IMR-90 (cell line): ENCODE measurements around the gene NPLOC4. TPM values are rescaled to one million over a fixed set of nuclear protein-coding genes. Genes with fewer than 3 reads are reported as not detected.
A peak's percentile ranks its signal among the peaks of the same experiment; 100 is the strongest.

Experiments
- ATAC-seq: fragments of 200-7000 bp; cut with Tn5 transposase; 2 replicates; pipeline ENCODE4 v1.9.1; 2020; ENCODE audit warnings: low read depth, mild to moderate bottlenecking, moderate library complexity
- BruUV-seq: library from RNA; stranded (reverse); fragments of 400-500 nt; replicated peaks from 2 replicates; lab custom pipeline; 2021; lab: Mats Ljungman, UMichigan
- CTCF ChIA-PET: fragments of 300-600 bp; formaldehyde crosslinking; extraction: SDS; loops from one replicate; lab custom pipeline; 2021; ENCODE audit warnings: antibody characterized with exemption; lab: Yijun Ruan, JAX
- POLR2A ChIA-PET: fragments of 300-600 bp; sonication (Branson Sonifier 250); formaldehyde crosslinking; loops from one replicate; lab custom pipeline; 2022; ENCODE audit warnings: antibody characterized with exemption; ENCODE audit not compliant: unreplicated experiment; lab: Charles Lee
- DNase-seq: peaks from one replicate; pipeline ENCODE4 v3.0.0; 2013
- H2AFZ ChIP-seq: replicated peaks from 2 replicates; pipeline ENCODE3; 2013; ENCODE audit warnings: low read length, mild to moderate bottlenecking; ENCODE audit not compliant: poor library complexity
- H2AK5ac ChIP-seq: 2 replicates; pipeline ENCODE4 v1.6.1; 2013; ENCODE audit warnings: low read depth, low read length, inconsistent platforms
- H2AK9ac ChIP-seq: replicated peaks from 2 replicates; pipeline ENCODE3; 2013; ENCODE audit warnings: mild to moderate bottlenecking, low read depth, low read length, moderate library complexity; ENCODE audit not compliant: poor library complexity
- H2BK120ac ChIP-seq: 2 replicates; pipeline ENCODE4 v1.6.1; 2013; ENCODE audit warnings: low read depth, low read length, inconsistent platforms
- H2BK15ac ChIP-seq: 3 replicates; pipeline ENCODE4 v1.6.1; 2013; ENCODE audit warnings: low read depth, low read length, inconsistent platforms
- H2BK20ac ChIP-seq: 2 replicates; pipeline ENCODE4 v1.6.1; 2013; ENCODE audit warnings: low read depth, mild to moderate bottlenecking, inconsistent platforms, low read length, moderate library complexity
- H2BK5ac ChIP-seq: 2 replicates; pipeline ENCODE4 v1.6.1; 2013; ENCODE audit warnings: mild to moderate bottlenecking, low read depth, low read length, inconsistent platforms; ENCODE audit not compliant: poor library complexity, severe bottlenecking
- H3K14ac ChIP-seq: replicated peaks from 2 replicates; pipeline ENCODE4 v1.6.1; 2013; ENCODE audit warnings: low read depth, low read length, inconsistent platforms
- H3K18ac ChIP-seq: 2 replicates; pipeline ENCODE4 v1.6.1; 2013; ENCODE audit warnings: low read depth, low read length, control low read depth
- H3K23ac ChIP-seq: 2 replicates; pipeline ENCODE4 v1.6.1; 2013; ENCODE audit warnings: low read depth, low read length, inconsistent platforms
- H3K27ac ChIP-seq: 2 replicates; pipeline ENCODE4 v1.5.1; 2013; ENCODE audit warnings: mild to moderate bottlenecking, control low read depth, low read length; ENCODE audit not compliant: insufficient read depth
- H3K27me3 ChIP-seq: 2 replicates; pipeline ENCODE4 v1.6.1; 2013; ENCODE audit warnings: low read length; ENCODE audit not compliant: control insufficient read depth, insufficient read depth
- H3K36me3 ChIP-seq: 2 replicates; pipeline ENCODE4 v1.6.1; 2013; ENCODE audit warnings: low read length, mixed read lengths; ENCODE audit not compliant: control insufficient read depth, insufficient read depth
- H3K4ac ChIP-seq: 2 replicates; pipeline ENCODE4 v1.6.1; 2013; ENCODE audit warnings: low read depth, low read length, inconsistent platforms
- H3K4me1 ChIP-seq: 2 replicates; pipeline ENCODE4 v1.6.1; 2013; ENCODE audit warnings: low read length, mixed read lengths; ENCODE audit not compliant: control insufficient read depth, insufficient read depth
- H3K4me2 ChIP-seq: 2 replicates; pipeline ENCODE4 v1.6.1; 2013; ENCODE audit warnings: low read depth, mild to moderate bottlenecking, control low read depth, low read length, moderate library complexity
- H3K4me3 ChIP-seq: 2 replicates; pipeline ENCODE4 v1.5.1; 2013; ENCODE audit warnings: low read depth, mild to moderate bottlenecking, control low read depth, low read length, moderate library complexity; ENCODE audit not compliant: insufficient read depth
- H3K56ac ChIP-seq: 2 replicates; pipeline ENCODE4 v1.6.1; 2013; ENCODE audit warnings: low read length, inconsistent platforms; ENCODE audit not compliant: insufficient read depth; ENCODE audit errors: extremely low read depth
- H3K79me1 ChIP-seq, 2 experiments: 2 replicates each; pipeline ENCODE4 v1.6.1; 2013; ENCODE audit warnings: low read length in 2 of 2, inconsistent platforms in 1 of 2, low read depth in 1 of 2
- H3K9ac ChIP-seq: 2 replicates; pipeline ENCODE4 v1.6.1; 2013; ENCODE audit warnings: low read depth, low read length, control low read depth
- H3K9me1 ChIP-seq: 2 replicates; pipeline ENCODE4 v1.6.1; 2013; ENCODE audit warnings: low read length, inconsistent platforms; ENCODE audit not compliant: insufficient read depth
- H3K9me3 ChIP-seq: 2 replicates; pipeline ENCODE4 v1.6.1; 2013; ENCODE audit warnings: low read length; ENCODE audit not compliant: control insufficient read depth, insufficient read depth
- H4K20me1 ChIP-seq: 2 replicates; pipeline ENCODE4 v1.6.1; 2013; ENCODE audit warnings: low read length, inconsistent platforms; ENCODE audit not compliant: insufficient read depth
- H4K5ac ChIP-seq: 2 replicates; pipeline ENCODE4 v1.6.1; 2013; ENCODE audit warnings: mild to moderate bottlenecking, low read depth, low read length, control low read depth
- H4K8ac ChIP-seq, 2 experiments: 2 replicates each; pipeline ENCODE4 v1.6.1; 2013; ENCODE audit warnings: low read depth in 2 of 2, low read length in 2 of 2, control low read depth in 1 of 2, inconsistent platforms in 1 of 2
- H4K91ac ChIP-seq: 2 replicates; pipeline ENCODE4 v1.6.1; 2013; ENCODE audit warnings: low read depth, low read length, inconsistent platforms; ENCODE audit not compliant: insufficient read depth
- CEBPB ChIP-seq: IDR thresholded peaks from 2 replicates; pipeline ENCODE4 v1.6.1; 2012; ENCODE audit warnings: low read depth, low read length, improper control_type of control experiment
- CHD1 ChIP-seq: IDR thresholded peaks from 2 replicates; pipeline ENCODE4 v1.6.1; 2012; ENCODE audit warnings: low read depth, low read length, improper control_type of control experiment
- WGBS, 2 experiments: methylation state at CpG; one replicate each; pipeline versions ENCODE4 v1.1.5 to v1.1.7; 2013; ENCODE audit warnings: missing lambda C conversion rate in 2 of 2; ENCODE audit not compliant: insufficient read length in 1 of 2; ENCODE audit errors: extremely low coverage in 2 of 2; 5-methylcytosine and 5-hydroxymethylcytosine counted together
- dilution Hi-C: fragments of 300-500 bp; cut with HindIII; formaldehyde crosslinking; loops from one replicate; pipeline ENCODE4 v1.14.3; 2018; ENCODE audit warnings: low sequenced_read_pairs; ENCODE audit not compliant: unreplicated experiment
- in situ Hi-C: fragments of 300-500 bp; cut with MboI; formaldehyde crosslinking; loops from 3 replicates; pipeline ENCODE4 v1.14.3; 2019; ENCODE audit warnings: low sequenced_read_pairs, inconsistent platforms, mixed read lengths
- intact Hi-C: fragments of 100-400 bp; cut with micrococcal nuclease; formaldehyde crosslinking; loops from 2 replicates; pipeline ENCODE4 v1.10.0; 2022
- polyA plus RNA-seq, 3 experiments: library from polyadenylated mRNA; depleted of rRNA; stranded (reverse); fragments of >200 nt; gene quantifications; 2 replicates each; pipeline ENCODE4 v1.2.3, GENCODE V29; 2012; ENCODE audit warnings: low replicate concordance in 1 of 3
- total RNA-seq: library from RNA; depleted of rRNA; stranded (reverse); fragments of >200 nt; gene quantifications from 2 replicates; pipeline ENCODE4 v1.2.3, GENCODE V29; 2012

Gene NPLOC4
- total and polyA plus RNA-seq, 2 of the 4 experiments (the other 2 are of a cell fraction) = 70.4 to 78.3 TPM

- no peak overlapping the region for H3K4me3 ChIP-seq
- H3K4me1 ChIP-seq = peaks cover 37% of the 10 kb centered on the region
- 0 out of 2 replicates have a peak overlapping the region, but pooled peaks have one; percentile 39 for H4K91ac ChIP-seq
- H3K27ac ChIP-seq = no peak overlapping the region
- peak overlapping the region; percentile 79; the same call in 1 of the 2 replicates for H2BK20ac ChIP-seq
- peak overlapping the region; percentile 68 for H2AK9ac ChIP-seq
- peak overlapping the region; percentile 84 for H3K14ac ChIP-seq
- CTCF ChIA-PET = no interaction called here
- H2AK5ac ChIP-seq = peak overlapping the region; percentile 95
- no peaks in the 10 kb centered on the region for H3K27me3 ChIP-seq
- POLR2A ChIA-PET = interaction anchor here (0.9 kb wide), 1 partner anchor 12 kb away, joined by 3 read pairs; no protein-coding TSS in a partner anchor
- DNase-seq = peak; percentile 31
- ATAC-seq = no peak
- H4K20me1 ChIP-seq = peaks cover 59% of the 10 kb centered on the region
- H2AFZ ChIP-seq = peak overlapping the region; percentile 27
- 0 out of 4 replicates have a peak overlapping the region, but pooled peaks of 1 of the 2 experiments have one; percentile 62 for H4K8ac ChIP-seq
- TF ChIP-seq CEBPB (peak; percentile 57), CHD1 (no peak)
- no peak overlapping the region for H3K56ac ChIP-seq
- dilution Hi-C loops = no loop called here
- peak overlapping the region; percentile 90 for H2BK5ac ChIP-seq
- H3K9me3 ChIP-seq = no peaks in the 10 kb centered on the region
- intact Hi-C loops = no loop called here
- peaks cover 43 to 94% of the 10 kb centered on the region in 2 experiments for H3K79me1 ChIP-seq
- H4K5ac ChIP-seq = no peak overlapping the region
- H3K4ac ChIP-seq = peak overlapping the region; percentile 94
- peaks cover 33% of the 10 kb centered on the region for H3K36me3 ChIP-seq
- 93% methylated on average over 3 of the region's 10 CpGs; no CpG with 5 or more reads in 1 of the 2 experiments for WGBS, 2 experiments
- no peak overlapping the region for H3K23ac ChIP-seq
- H2BK15ac ChIP-seq = no peak overlapping the region
- no peak overlapping the region for H3K4me2 ChIP-seq
- BruUV-seq = no TSS peak
- in situ Hi-C loops = no loop called here
- H3K9ac ChIP-seq = no peak overlapping the region
- no peak overlapping the region for H3K18ac ChIP-seq
- peak overlapping the region; percentile 83; the same call in 1 of the 2 replicates for H2BK120ac ChIP-seq
- H3K9me1 ChIP-seq = peaks cover 60% of the 10 kb centered on the region
Observed at GRCh38 chr17:81578038-81578441, 58.9 kb downstream of the NPLOC4 start.
